ENCODE data around the gene ALG9. TPM values are rescaled to one million over a fixed set of nuclear protein-coding genes. Genes with fewer than 3 reads are reported as not detected.
"Not testable (repeated sequence)": the region's sequence is repeated elsewhere in the genome, so short reads cannot be mapped to it uniquely, and the experiment has no call there.

Gene ALG9
- total RNA-seq, 1 donor from 2014 or later, result 55.5 TPM

GRCh38 chr11:111777094-111778046 lies 94.0 kb downstream of the ALG9 start:
- no peak overlapping the region for H3K27ac Mint-ChIP-seq (ENCODE audit: unreplicated experiment)
- H3K36me3 Mint-ChIP-seq (ENCODE audit: low read depth), result no peaks in the 10 kb centered on the region
- DNase-seq (ENCODE audit: low read depth, low spot score), result no peak
- peak; percentile 89 for TF ChIP-seq CTCF (conservative IDR thresholded peaks at IDR 0.05)
- H3K4me1 Mint-ChIP-seq, result no peaks in the 10 kb centered on the region
- H3K4me3 Mint-ChIP-seq, result no peak overlapping the region
- no peaks in the 10 kb centered on the region for H3K27me3 Mint-ChIP-seq (ENCODE audit: low read depth)
- no peaks in the 10 kb centered on the region for H3K9me3 Mint-ChIP-seq

GRCh38 chr11:111776398-111777093 lies 94.8 kb downstream of the ALG9 start:
- H3K27me3 Mint-ChIP-seq (ENCODE audit: low read depth), result no peaks in the 10 kb centered on the region
- no peak overlapping the region for H3K4me3 Mint-ChIP-seq
- H3K4me1 Mint-ChIP-seq, result no peaks in the 10 kb centered on the region
- H3K27ac Mint-ChIP-seq (ENCODE audit: unreplicated experiment), result peak overlapping the region; percentile 39
- no peaks in the 10 kb centered on the region for H3K9me3 Mint-ChIP-seq
- H3K36me3 Mint-ChIP-seq (ENCODE audit: low read depth), result no peaks in the 10 kb centered on the region
- no peak for TF ChIP-seq CTCF (conservative IDR thresholded peaks at IDR 0.05)
- no peak for DNase-seq (ENCODE audit: low read depth, low spot score)

GRCh38 chr11:111774955-111775710 lies 96.2 kb downstream of the ALG9 start:
- H3K27ac Mint-ChIP-seq (ENCODE audit: unreplicated experiment), result no peak overlapping the region
- no peaks in the 10 kb centered on the region for H3K36me3 Mint-ChIP-seq (ENCODE audit: low read depth)
- DNase-seq (ENCODE audit: low read depth, low spot score), result no peak
- H3K4me1 Mint-ChIP-seq, result no peaks in the 10 kb centered on the region
- H3K9me3 Mint-ChIP-seq, result no peaks in the 10 kb centered on the region
- no peak overlapping the region for H3K4me3 Mint-ChIP-seq
- H3K27me3 Mint-ChIP-seq (ENCODE audit: low read depth), result no peaks in the 10 kb centered on the region
- no peak for TF ChIP-seq CTCF (conservative IDR thresholded peaks at IDR 0.05)

DNA sequence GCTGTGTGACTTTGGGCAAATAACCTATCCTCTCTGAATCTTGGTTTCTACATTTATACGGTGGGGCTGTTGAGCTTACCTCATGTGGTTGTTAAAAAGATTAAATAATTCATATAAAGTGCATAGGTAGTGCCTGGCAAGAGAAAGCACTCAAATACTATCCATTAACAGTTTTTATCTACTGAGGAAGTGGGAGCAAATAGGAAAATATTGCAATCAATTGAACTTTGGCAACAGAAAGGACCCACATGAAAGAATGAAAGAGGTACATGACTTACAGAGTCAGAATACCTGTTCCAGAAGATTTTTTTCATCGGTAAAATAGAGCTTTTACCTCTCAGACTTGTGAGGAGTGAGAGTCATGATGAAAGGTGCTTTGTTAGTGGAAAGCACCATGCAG lies 98.8 kb downstream of the ALG9 start:
- Mint-ChIP-seq H3K27ac (ENCODE audit: unreplicated experiment) (no peak overlapping the region), H3K36me3 (ENCODE audit: low read depth) (no peaks in the 10 kb centered on the region), H3K4me1 (no peaks in the 10 kb centered on the region), H3K9me3 (no peaks in the 10 kb centered on the region), H3K27me3 (ENCODE audit: low read depth) (no peaks in the 10 kb centered on the region), H3K4me3 (no peak overlapping the region)
- no peak for TF ChIP-seq CTCF (conservative IDR thresholded peaks at IDR 0.05)
- DNase-seq (ENCODE audit: low read depth, low spot score), result no peak

- H3K27me3 Mint-ChIP-seq (ENCODE audit: low read depth); H3K9me3 Mint-ChIP-seq; DNase-seq (ENCODE audit: low read depth, low spot score); H3K36me3 Mint-ChIP-seq (ENCODE audit: low read depth); H3K27ac Mint-ChIP-seq (ENCODE audit: unreplicated experiment); H3K4me1 Mint-ChIP-seq: not testable (repeated sequence)
- peak overlapping the region; percentile 24 for H3K4me3 Mint-ChIP-seq
Observed at GRCh38 chr11:111771205-111771604, 100.2 kb downstream of the ALG9 start.

Data from neural crest cell (in vitro differentiated cells).